Neural cell (in vitro differentiated cells): Measurements from ENCODE around the gene IDNK. TPM values are rescaled to one million over a fixed set of nuclear protein-coding genes. Genes with fewer than 3 reads are reported as not detected.

Experiments used
- H2AFZ ChIP-seq: fragments of 200-600, 300-800 bp; sonication (generic), shearing (Covaris generic); 2 replicates; pipeline ENCODE4 v1.6.0; 2014; ENCODE audit warnings: low read depth, mild to moderate bottlenecking, antibody characterized with exemption, low read length, moderate library complexity
- H3F3A ChIP-seq: fragments of 200-600 bp; shearing (Covaris generic); 2 replicates; pipeline ENCODE4 v1.6.1; 2016; ENCODE audit warnings: mild to moderate bottlenecking, moderate library complexity, mixed read lengths, antibody characterized with exemption, low read length; ENCODE audit not compliant: insufficient read depth, poor library complexity, severe bottlenecking
- H3K27ac ChIP-seq: fragments of 200-600, 300-800 bp; sonication (generic), shearing (Covaris generic); 2 replicates; pipeline ENCODE4 v1.5.1; 2014; ENCODE audit warnings: mild to moderate bottlenecking, low read length, moderate library complexity
- H3K27me3 ChIP-seq: fragments of 300-800, 200-600 bp; sonication (generic), shearing (Covaris generic); 2 replicates; pipeline ENCODE4 v1.6.0; 2014; ENCODE audit warnings: mild to moderate bottlenecking, low read depth, low read length, moderate library complexity; ENCODE audit not compliant: insufficient read depth
- H3K36me3 ChIP-seq: fragments of 300-800, 200-600 bp; sonication (generic), shearing (Covaris generic); 2 replicates; pipeline ENCODE4 v1.5.1; 2014; ENCODE audit warnings: mild to moderate bottlenecking, antibody characterized with exemption, low read length, moderate library complexity; ENCODE audit not compliant: insufficient read depth
- H3K4me2 ChIP-seq: fragments of 300-800, 200-600 bp; sonication (generic), shearing (Covaris generic); 2 replicates; pipeline ENCODE4 v1.6.0; 2014; ENCODE audit warnings: mild to moderate bottlenecking, low read length
- H3K4me3 ChIP-seq: fragments of 300-800, 200-600 bp; sonication (generic), shearing (Covaris generic); 2 replicates; pipeline ENCODE4 v1.5.1; 2014; ENCODE audit warnings: mild to moderate bottlenecking, low read length, moderate library complexity
- H3K79me2 ChIP-seq: fragments of 200-600 bp; shearing (Covaris generic); replicated peaks from 2 replicates; pipeline ENCODE4 v1.6.0; 2014; ENCODE audit warnings: mild to moderate bottlenecking, low read length, moderate library complexity; ENCODE audit not compliant: insufficient read depth
- H3K9ac ChIP-seq: fragments of 300-800, 200-600 bp; sonication (generic), shearing (Covaris generic); 2 replicates; pipeline ENCODE4 v1.6.1; 2016; ENCODE audit warnings: mild to moderate bottlenecking, low read length, mixed read lengths
- H3K9me2 ChIP-seq: fragments of 200-600 bp; shearing (Covaris generic); 2 replicates; pipeline ENCODE4 v1.6.1; 2016; ENCODE audit warnings: mild to moderate bottlenecking, low read length, mixed read lengths; ENCODE audit not compliant: insufficient read depth
- H3K9me3 ChIP-seq: fragments of 200-600, 300-800 bp; sonication (generic), shearing (Covaris generic); 2 replicates; pipeline ENCODE4 v1.6.1; 2016; ENCODE audit warnings: mild to moderate bottlenecking, mixed run types, low read length, moderate library complexity, mixed read lengths
- H4K20me1 ChIP-seq: fragments of 200-600 bp; shearing (Covaris generic); 2 replicates; pipeline ENCODE4 v1.6.1; 2016; ENCODE audit warnings: mild to moderate bottlenecking, mixed run types; ENCODE audit not compliant: insufficient read depth
- EP300 ChIP-seq: fragments of 450-650 bp; conservative IDR thresholded peaks from 2 replicates; pipeline ENCODE4 v1.6.1; 2014; ENCODE audit warnings: antibody characterized with exemption, mild to moderate bottlenecking, moderate library complexity; ENCODE audit not compliant: poor library complexity, severe bottlenecking
- EZH2 ChIP-seq: fragments of 200-600, 300-800 bp; shearing (Covaris generic), sonication (generic); IDR thresholded peaks from 2 replicates; pipeline ENCODE4 v1.6.1; 2014; ENCODE audit warnings: antibody characterized with exemption, low read length, borderline replicate concordance, mild to moderate bottlenecking; ENCODE audit not compliant: insufficient read depth, poor library complexity, severe bottlenecking
- MXI1 ChIP-seq: fragments of 450-650 bp; conservative IDR thresholded peaks from 2 replicates; pipeline ENCODE4 v1.6.1; 2014; ENCODE audit warnings: antibody characterized with exemption, mild to moderate bottlenecking; ENCODE audit not compliant: poor library complexity, severe bottlenecking
- POLR2AphosphoS5 ChIP-seq: IDR thresholded peaks from 2 replicates; pipeline ENCODE4 v1.6.1; 2012
- RAD21 ChIP-seq: fragments of 450-650 bp; conservative IDR thresholded peaks from 2 replicates; pipeline ENCODE4 v1.6.1; 2014; ENCODE audit warnings: antibody characterized with exemption, mild to moderate bottlenecking, moderate library complexity
- SMC3 ChIP-seq: fragments of 450-650 bp; conservative IDR thresholded peaks from 2 replicates; pipeline ENCODE4 v1.6.1; 2014; ENCODE audit warnings: antibody characterized with exemption, mild to moderate bottlenecking, moderate library complexity; ENCODE audit not compliant: poor library complexity
- TAF1 ChIP-seq: IDR thresholded peaks from 2 replicates; pipeline ENCODE4 v1.6.1; 2012; ENCODE audit warnings: low read depth
- polyA plus RNA-seq: library from polyadenylated mRNA; depleted of rRNA; stranded (reverse); fragments of >200 nt; gene quantifications from 2 replicates; pipeline ENCODE4 v1.2.3, GENCODE V29; 2014
- TF ChIP-seq, protein P1 (sequence below): fragments of 450-650 bp; IDR thresholded peaks from 2 replicates; pipeline ENCODE4 v1.5.1; 2014; ENCODE audit warnings: antibody characterized with exemption, mild to moderate bottlenecking, moderate library complexity; ENCODE audit not compliant: poor library complexity, severe bottlenecking
- TF ChIP-seq, protein P2 (sequence below): IDR thresholded peaks from 2 replicates; pipeline ENCODE4 v1.6.1; 2012; ENCODE audit warnings: borderline replicate concordance

The IDNK gene
- polyA plus RNA-seq, 1 donor from 2014 or later, result 7.5 TPM

DNA sequence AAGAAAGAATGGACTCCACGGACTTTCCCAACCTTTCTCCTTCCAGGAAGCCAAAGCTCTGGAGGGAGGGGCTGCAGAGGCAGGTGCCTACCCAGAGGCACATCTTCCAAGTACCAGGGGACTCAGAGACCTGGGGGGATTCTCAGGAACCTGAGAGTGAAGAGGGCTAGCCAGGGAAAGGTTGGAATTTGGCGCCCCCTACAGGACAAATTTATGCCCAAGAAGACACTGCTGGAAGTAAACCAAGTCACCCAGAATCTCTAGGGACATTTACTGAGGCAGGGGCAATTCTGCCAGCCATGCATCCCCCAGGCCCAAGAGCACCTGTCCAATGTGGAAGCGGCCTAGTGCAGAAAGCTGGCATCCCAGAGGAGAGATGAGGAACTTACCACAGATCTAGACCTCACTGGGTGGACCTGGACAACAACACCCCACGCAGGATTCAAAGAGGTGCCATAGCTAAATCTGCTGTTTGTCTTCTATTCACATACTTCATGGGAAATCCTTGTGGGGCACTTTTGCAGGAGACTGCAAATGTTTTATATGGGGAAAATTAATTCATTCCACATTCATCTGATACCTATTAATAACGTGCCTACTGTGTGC is 25.9 kb upstream of the IDNK start:
- Histone ChIP-seq H3K9me3 (no peaks in the 10 kb centered on the region), H3K4me3 (no peak overlapping the region), H3K4me2 (no peak overlapping the region), H3K27ac (no peak overlapping the region), H3F3A (no peaks in the 10 kb centered on the region), H2AFZ (no peak overlapping the region), H4K20me1 (no peaks in the 10 kb centered on the region), H3K36me3 (no peaks in the 10 kb centered on the region), H3K79me2 (no peaks in the 10 kb centered on the region), H3K27me3 (no peaks in the 10 kb centered on the region), H3K9me2 (no peaks in the 10 kb centered on the region), H3K9ac (no peak overlapping the region)
- TF ChIP-seq SMC3 (peak; percentile 15), RAD21 (no peak)
- TF ChIP-seq, protein P1, sequence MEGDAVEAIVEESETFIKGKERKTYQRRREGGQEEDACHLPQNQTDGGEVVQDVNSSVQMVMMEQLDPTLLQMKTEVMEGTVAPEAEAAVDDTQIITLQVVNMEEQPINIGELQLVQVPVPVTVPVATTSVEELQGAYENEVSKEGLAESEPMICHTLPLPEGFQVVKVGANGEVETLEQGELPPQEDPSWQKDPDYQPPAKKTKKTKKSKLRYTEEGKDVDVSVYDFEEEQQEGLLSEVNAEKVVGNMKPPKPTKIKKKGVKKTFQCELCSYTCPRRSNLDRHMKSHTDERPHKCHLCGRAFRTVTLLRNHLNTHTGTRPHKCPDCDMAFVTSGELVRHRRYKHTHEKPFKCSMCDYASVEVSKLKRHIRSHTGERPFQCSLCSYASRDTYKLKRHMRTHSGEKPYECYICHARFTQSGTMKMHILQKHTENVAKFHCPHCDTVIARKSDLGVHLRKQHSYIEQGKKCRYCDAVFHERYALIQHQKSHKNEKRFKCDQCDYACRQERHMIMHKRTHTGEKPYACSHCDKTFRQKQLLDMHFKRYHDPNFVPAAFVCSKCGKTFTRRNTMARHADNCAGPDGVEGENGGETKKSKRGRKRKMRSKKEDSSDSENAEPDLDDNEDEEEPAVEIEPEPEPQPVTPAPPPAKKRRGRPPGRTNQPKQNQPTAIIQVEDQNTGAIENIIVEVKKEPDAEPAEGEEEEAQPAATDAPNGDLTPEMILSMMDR, result peak; percentile 38

GRCh38 chr9:83598487-83598886 is 24.5 kb upstream of the IDNK start:
- no peaks in the 10 kb centered on the region for H3K36me3 ChIP-seq
- no peak for TF ChIP-seq EZH2
- TF ChIP-seq SMC3, result no peak
- no peak for TF ChIP-seq MXI1
- TF ChIP-seq POLR2AphosphoS5, result no peak
- TF ChIP-seq, protein P2, sequence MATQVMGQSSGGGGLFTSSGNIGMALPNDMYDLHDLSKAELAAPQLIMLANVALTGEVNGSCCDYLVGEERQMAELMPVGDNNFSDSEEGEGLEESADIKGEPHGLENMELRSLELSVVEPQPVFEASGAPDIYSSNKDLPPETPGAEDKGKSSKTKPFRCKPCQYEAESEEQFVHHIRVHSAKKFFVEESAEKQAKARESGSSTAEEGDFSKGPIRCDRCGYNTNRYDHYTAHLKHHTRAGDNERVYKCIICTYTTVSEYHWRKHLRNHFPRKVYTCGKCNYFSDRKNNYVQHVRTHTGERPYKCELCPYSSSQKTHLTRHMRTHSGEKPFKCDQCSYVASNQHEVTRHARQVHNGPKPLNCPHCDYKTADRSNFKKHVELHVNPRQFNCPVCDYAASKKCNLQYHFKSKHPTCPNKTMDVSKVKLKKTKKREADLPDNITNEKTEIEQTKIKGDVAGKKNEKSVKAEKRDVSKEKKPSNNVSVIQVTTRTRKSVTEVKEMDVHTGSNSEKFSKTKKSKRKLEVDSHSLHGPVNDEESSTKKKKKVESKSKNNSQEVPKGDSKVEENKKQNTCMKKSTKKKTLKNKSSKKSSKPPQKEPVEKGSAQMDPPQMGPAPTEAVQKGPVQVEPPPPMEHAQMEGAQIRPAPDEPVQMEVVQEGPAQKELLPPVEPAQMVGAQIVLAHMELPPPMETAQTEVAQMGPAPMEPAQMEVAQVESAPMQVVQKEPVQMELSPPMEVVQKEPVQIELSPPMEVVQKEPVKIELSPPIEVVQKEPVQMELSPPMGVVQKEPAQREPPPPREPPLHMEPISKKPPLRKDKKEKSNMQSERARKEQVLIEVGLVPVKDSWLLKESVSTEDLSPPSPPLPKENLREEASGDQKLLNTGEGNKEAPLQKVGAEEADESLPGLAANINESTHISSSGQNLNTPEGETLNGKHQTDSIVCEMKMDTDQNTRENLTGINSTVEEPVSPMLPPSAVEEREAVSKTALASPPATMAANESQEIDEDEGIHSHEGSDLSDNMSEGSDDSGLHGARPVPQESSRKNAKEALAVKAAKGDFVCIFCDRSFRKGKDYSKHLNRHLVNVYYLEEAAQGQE, result no peak
- H3K27me3 ChIP-seq, result no peaks in the 10 kb centered on the region
- H3K9me2 ChIP-seq, result no peaks in the 10 kb centered on the region
- H2AFZ ChIP-seq, result no peak overlapping the region
- H3K9me3 ChIP-seq, result no peaks in the 10 kb centered on the region
- no peak overlapping the region for H3K4me3 ChIP-seq
- H3F3A ChIP-seq, result no peaks in the 10 kb centered on the region
- H3K9ac ChIP-seq, result no peak overlapping the region
- no peak overlapping the region for H3K4me2 ChIP-seq
- no peaks in the 10 kb centered on the region for H3K79me2 ChIP-seq
- no peak overlapping the region for H3K27ac ChIP-seq
- no peaks in the 10 kb centered on the region for H4K20me1 ChIP-seq

- Histone ChIP-seq H3K36me3 (no peaks in the 10 kb centered on the region), H3K9me3 (no peaks in the 10 kb centered on the region), H3K4me2 (no peak overlapping the region), H3K79me2 (no peaks in the 10 kb centered on the region), H4K20me1 (no peaks in the 10 kb centered on the region), H3K27me3 (no peaks in the 10 kb centered on the region), H3K9ac (no peak overlapping the region), H3K4me3 (no peak overlapping the region), H3K27ac (no peak overlapping the region), H2AFZ (no peak overlapping the region), H3F3A (no peaks in the 10 kb centered on the region), H3K9me2 (no peaks in the 10 kb centered on the region)
- no peak for TF ChIP-seq RAD21
- TF ChIP-seq, protein P1, result no peak
- TF ChIP-seq EP300, result no peak
- TF ChIP-seq SMC3, result no peak
- no peak for TF ChIP-seq TAF1
- TF ChIP-seq, protein P2, result no peak
- no peak for TF ChIP-seq POLR2AphosphoS5
- TF ChIP-seq MXI1, result no peak
- TF ChIP-seq EZH2, result no peak
Measured at GRCh38 chr9:83599071-83599470, 23.9 kb upstream of the IDNK start.
